ENCODE data around the gene SPRN.
"Not testable (repeated sequence)": the region's sequence is repeated elsewhere in the genome, so short reads cannot be mapped to it uniquely, and the experiment has no call there.

Gene SPRN

DNA sequence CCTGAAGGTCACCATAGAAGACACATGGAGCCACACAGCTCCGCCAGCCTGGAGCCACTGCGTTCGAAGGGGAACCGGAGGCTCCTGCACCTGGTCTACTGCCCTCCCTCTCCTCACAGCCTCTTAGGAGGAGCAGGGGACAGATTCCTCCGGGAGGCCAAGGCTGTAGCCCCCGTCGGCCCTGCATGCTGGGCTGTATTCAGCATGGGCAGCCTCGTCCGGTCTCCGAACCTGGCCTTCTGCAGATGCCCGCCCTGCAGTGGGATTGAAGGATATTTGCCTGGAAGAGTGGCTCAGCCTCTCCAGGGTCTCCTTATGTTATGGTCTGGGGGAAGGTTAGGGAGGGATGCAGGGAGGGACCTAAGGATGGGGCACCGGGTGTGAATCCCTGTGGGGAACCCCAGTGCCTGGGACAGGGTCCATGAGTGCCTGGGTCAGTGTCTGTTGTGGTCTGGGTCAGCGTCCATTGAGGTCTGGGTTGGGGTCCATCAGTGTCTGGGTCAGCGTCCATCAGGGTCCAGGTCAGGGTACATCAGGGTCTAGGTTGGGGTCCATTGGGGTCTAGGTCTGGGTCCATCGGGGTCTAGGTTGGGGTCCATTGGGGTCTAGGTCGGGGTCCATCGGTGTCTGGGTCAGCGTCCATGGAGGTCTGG, 16.3 kb upstream of the SPRN start:
- in situ Hi-C loops (cut with MboI; ENCODE audit: low sequenced_read_pairs) = no loop called here

- in situ Hi-C loops (cut with MboI; ENCODE audit: low sequenced_read_pairs) = no loop called here
Measured at GRCh38 chr10:133439517-133440461, 15.4 kb upstream of the SPRN start.

- in situ Hi-C loops (cut with MboI; ENCODE audit: low sequenced_read_pairs) = no loop called here
Measured at GRCh38 chr10:133438711-133439273, 14.4 kb upstream of the SPRN start.

GRCh38 chr10:133432789-133433188, 8.4 kb upstream of the SPRN start:
- in situ Hi-C loops (cut with MboI; ENCODE audit: low sequenced_read_pairs) = not testable (repeated sequence)

DNA sequence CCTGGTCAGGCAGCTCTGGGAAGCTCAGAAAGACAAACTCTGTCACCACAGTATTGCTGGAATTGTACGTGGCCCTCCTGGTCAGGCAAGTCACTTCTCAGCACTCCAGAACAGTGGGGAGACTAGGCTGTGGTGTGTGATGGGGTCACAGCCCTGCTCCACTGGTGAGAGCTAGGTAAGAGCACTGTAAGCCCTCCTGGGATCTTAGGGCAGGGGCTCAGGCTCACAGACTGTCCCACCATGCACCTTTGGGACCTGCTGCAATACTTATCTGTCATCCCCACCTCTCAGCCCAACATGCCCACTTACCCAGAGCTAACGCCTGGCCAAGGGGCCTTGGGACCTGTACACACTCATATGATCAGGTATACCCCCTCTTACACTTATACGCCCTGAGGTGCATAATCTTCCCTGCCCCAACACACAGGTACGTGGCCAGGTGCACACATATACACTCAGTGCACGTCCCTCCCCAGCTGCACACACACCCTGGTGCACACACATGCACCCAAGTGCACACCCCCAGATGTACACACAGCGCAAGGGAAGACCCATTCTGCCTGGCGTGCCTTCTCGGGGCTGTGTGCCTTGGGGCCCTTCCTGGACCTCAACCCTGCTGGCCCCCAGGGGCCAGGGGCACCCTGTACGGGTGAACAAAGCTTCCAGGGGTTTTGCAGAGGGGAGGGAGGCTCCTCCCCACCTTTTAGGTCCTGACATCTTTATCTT, 7.6 kb upstream of the SPRN start:
- in situ Hi-C loops (cut with MboI; ENCODE audit: low sequenced_read_pairs) = not testable (repeated sequence)

DNA sequence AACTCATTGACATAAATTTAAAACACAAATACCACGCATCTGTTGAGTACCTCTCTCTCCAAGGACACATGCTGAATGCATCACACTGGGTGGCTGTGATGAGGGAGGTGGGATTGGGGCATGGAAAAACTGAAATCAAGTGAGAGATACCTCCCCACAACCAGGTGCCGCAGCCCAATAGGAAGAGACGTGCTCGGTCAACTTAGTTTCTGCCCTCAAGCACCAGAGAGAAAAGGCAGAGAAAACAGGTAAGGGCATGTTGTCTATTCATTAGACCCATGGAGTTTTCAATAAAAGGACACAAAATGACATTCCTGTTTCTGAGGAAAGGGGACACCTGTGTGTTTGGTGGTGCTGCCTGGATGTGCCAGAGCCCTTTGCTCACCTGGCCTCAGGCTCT, 5.1 kb upstream of the SPRN start:
- in situ Hi-C loops (cut with MboI; ENCODE audit: low sequenced_read_pairs) = not testable (repeated sequence)

- in situ Hi-C loops (cut with MboI; ENCODE audit: low sequenced_read_pairs) = not testable (repeated sequence)
Measured at GRCh38 chr10:133424102-133424501, 323 bp downstream of the SPRN start.

- in situ Hi-C loops (cut with MboI; ENCODE audit: low sequenced_read_pairs) = no loop called here
Measured at GRCh38 chr10:133422807-133423771, 1.3 kb downstream of the SPRN start.

GRCh38 chr10:133422223-133422806, 2.1 kb downstream of the SPRN start:
- in situ Hi-C loops (cut with MboI; ENCODE audit: low sequenced_read_pairs) = no loop called here

GRCh38 chr10:133421336-133422222, 2.8 kb downstream of the SPRN start:
- in situ Hi-C loops (cut with MboI; ENCODE audit: low sequenced_read_pairs) = no loop called here

- in situ Hi-C loops (cut with MboI; ENCODE audit: low sequenced_read_pairs) = no loop called here
Measured at GRCh38 chr10:133420579-133420978, 3.8 kb downstream of the SPRN start.

GRCh38 chr10:133420028-133420427, 4.4 kb downstream of the SPRN start:
- in situ Hi-C loops (cut with MboI; ENCODE audit: low sequenced_read_pairs) = no loop called here

- in situ Hi-C loops (cut with MboI; ENCODE audit: low sequenced_read_pairs) = loop anchor here (10.0 kb wide), 1 partner anchor 155 kb away; no protein-coding TSS in a partner anchor
Measured at GRCh38 chr10:133419211-133419950, 5.0 kb downstream of the SPRN start.

DNA sequence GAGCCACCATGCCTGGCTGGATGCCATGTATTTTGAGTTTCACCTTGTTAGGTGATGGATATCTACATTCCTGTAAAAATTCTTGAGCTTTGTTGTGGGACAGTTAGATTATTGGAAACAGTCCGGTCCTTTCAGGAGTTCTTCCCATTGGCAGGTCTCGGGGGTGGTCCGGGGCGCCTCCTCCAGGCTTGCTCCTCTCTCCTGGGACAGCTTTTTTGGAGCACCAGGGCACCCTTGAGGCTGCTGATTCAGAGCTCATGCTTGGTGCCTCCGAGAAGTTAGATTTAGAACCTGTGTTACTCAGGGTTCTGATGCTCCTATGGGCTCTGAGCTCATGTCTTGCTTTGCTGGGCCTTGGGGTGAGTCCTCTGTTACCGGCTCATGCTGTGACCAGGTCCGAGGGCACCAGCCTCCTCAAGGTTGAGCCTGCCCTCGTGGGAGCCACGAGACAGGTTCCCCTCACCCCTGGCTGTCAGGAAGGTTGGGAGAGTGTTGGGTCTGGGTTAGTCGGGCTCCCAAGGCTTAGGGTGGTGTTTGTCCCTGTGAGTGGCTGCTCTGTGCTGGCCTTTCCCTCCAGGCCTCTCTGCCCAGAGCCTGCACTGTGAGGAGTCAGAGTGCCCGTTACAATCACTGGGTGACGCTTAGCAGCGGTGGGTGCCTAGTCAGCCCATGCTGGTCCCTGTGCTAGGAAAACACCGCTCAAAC, 6.0 kb downstream of the SPRN start:
- in situ Hi-C loops (cut with MboI; ENCODE audit: low sequenced_read_pairs) = loop anchor here (10.0 kb wide), 1 partner anchor 156 kb away; no protein-coding TSS in a partner anchor

DNA sequence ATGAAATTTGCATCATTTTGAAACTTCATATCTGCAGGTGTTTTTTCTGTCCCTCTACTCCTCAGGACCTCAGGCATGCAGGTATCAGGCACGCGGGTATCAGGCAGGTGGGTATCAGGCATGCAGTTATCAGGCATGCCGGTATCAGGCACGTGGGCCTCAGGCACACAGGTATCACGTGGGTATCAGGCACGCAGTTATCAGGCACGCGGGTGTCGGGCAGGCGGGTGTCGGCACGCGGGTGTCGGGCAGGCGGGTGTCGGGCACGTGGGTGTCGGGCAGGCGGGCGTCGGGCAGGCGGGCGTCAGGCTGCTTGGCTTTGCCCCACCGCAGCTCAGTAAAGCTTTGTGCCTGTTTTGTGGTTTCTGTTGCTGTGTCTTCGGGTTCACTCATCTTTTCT, 8.7 kb downstream of the SPRN start:
- in situ Hi-C loops (cut with MboI; ENCODE audit: low sequenced_read_pairs) = loop anchor here (10.0 kb wide), 1 partner anchor 159 kb away; no protein-coding TSS in a partner anchor

- in situ Hi-C loops (cut with MboI; ENCODE audit: low sequenced_read_pairs) = loop anchor here (10.0 kb wide), 1 partner anchor 160 kb away; no protein-coding TSS in a partner anchor
Measured at GRCh38 chr10:133414401-133414800, 10.0 kb downstream of the SPRN start.

- in situ Hi-C loops (cut with MboI; ENCODE audit: low sequenced_read_pairs) = loop anchor here (10.0 kb wide), 1 partner anchor 162 kb away; no protein-coding TSS in a partner anchor
Measured at GRCh38 chr10:133412381-133412711, 12.1 kb downstream of the SPRN start.

Data from HL-60/S4 treated with retinoic acid at 250 ng/mL for 4 days and 3 days (cell line).